ENCODE results near the gene USH1G. TPM values are rescaled to one million over a fixed set of nuclear protein-coding genes. Genes with fewer than 3 reads are reported as not detected.

Gene USH1G
- total and polyA plus RNA-seq, 2 of the 13 experiments (the other 11 are each of a cell fraction or from before 2014, with no cell fraction given): 0.04 TPM; not detected in 1

DNA sequence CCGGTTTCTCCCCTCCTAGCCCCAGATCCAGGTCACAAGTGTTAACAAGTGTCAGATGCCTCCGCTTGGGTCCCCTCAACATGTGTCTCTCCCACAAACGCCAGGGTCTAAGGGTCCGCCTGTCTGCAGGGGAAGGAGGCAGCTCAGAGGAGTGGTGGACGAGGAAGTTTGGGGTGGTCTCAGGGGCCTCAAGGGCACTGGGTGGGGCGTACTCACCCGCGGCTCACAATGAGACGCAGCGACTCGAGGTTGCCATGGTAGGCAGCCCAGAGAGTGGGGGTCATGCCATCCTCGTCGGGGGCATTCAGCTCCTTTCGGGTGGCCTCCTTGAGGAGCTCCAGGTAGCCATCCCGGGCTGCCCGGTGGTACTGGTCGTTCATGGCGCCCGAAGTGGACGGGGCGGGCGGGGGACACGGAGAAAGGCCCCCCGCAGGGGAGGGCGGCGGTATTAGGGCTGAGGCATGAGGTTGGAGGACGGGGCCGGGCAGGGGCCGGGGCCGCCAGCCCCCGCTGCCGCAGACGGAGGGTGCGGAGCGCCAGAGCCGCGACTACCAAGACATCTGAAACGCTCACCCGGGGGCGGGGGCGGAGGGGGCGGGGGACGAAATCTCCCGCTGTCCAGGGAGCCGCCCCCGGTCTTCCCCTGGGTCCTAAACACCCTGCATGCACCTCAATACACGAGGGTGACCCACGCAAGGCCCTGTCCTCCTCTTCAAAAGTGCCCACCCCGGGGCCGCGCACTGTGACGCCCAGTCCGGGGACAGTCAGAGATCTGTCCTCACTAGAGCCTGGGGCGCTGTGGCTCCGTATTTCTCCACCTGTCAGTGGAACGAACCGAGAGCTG lies at the start of gene USH1G (continued):
- TF ChIP-seq, protein P1, sequence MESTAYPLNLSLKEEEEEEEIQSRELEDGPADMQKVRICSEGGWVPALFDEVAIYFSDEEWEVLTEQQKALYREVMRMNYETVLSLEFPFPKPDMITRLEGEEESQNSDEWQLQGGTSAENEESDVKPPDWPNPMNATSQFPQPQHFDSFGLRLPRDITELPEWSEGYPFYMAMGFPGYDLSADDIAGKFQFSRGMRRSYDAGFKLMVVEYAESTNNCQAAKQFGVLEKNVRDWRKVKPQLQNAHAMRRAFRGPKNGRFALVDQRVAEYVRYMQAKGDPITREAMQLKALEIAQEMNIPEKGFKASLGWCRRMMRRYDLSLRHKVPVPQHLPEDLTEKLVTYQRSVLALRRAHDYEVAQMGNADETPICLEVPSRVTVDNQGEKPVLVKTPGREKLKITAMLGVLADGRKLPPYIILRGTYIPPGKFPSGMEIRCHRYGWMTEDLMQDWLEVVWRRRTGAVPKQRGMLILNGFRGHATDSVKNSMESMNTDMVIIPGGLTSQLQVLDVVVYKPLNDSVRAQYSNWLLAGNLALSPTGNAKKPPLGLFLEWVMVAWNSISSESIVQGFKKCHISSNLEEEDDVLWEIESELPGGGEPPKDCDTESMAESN (CRISPR knock-in tag; conservative IDR thresholded peaks at IDR 0.05): no peak
- TF ChIP-seq, protein P2, sequence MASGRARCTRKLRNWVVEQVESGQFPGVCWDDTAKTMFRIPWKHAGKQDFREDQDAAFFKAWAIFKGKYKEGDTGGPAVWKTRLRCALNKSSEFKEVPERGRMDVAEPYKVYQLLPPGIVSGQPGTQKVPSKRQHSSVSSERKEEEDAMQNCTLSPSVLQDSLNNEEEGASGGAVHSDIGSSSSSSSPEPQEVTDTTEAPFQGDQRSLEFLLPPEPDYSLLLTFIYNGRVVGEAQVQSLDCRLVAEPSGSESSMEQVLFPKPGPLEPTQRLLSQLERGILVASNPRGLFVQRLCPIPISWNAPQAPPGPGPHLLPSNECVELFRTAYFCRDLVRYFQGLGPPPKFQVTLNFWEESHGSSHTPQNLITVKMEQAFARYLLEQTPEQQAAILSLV (CRISPR knock-in tag; IDR thresholded peaks at IDR 0.05; ENCODE audit: borderline replicate concordance): no peak
- TF ChIP-seq ISL2 (CRISPR knock-in tag; IDR thresholded peaks at IDR 0.05) (no peak; the same call in 1 of the 2 replicates), BRD4 (CRISPR knock-in tag; IDR thresholded peaks at IDR 0.05) (no peak), SP5 (CRISPR knock-in tag; IDR thresholded peaks at IDR 0.05; ENCODE audit: borderline replicate concordance, low read depth) (0 out of 2 replicates have a peak, but pooled peaks have one; percentile 22), REL (CRISPR knock-in tag; conservative IDR thresholded peaks at IDR 0.05) (no peak), HDAC2 (CRISPR knock-in tag; IDR thresholded peaks at IDR 0.05) (0 out of 2 replicates have a peak, but pooled peaks have one; percentile 7), ZFP41 (CRISPR knock-in tag; IDR thresholded peaks at IDR 0.05; ENCODE audit: borderline replicate concordance) (no peak), EZH2 (conservative IDR thresholded peaks at IDR 0.05; ENCODE audit: low read depth, low read length) (peak; percentile 76; the same call in 1 of the 2 replicates), HOXD1 (CRISPR knock-in tag; IDR thresholded peaks at IDR 0.05) (peak; percentile 20; the same call in 1 of the 2 replicates), SRSF9 (IDR thresholded peaks at IDR 0.05; ENCODE audit: borderline replicate concordance, insufficient read depth, low read depth, low read length, poor library complexity, severe bottlenecking) (no peak), ZNF777 (CRISPR knock-in tag; IDR thresholded peaks at IDR 0.05) (peak; percentile 64; the same call in 1 of the 2 replicates), ASH2L (IDR thresholded peaks at IDR 0.05; ENCODE audit: insufficient read length, low read depth, low read length) (peak; percentile 20), ZFP90 (CRISPR knock-in tag; IDR thresholded peaks at IDR 0.05; ENCODE audit: borderline replicate concordance) (no peak), KLF15 (CRISPR knock-in tag; IDR thresholded peaks at IDR 0.05; ENCODE audit: borderline replicate concordance) (no peak), ELF3 (CRISPR knock-in tag; IDR thresholded peaks at IDR 0.05) (no peak), TBP (CRISPR knock-in tag; IDR thresholded peaks at IDR 0.05) (no peak)
- TF ChIP-seq, protein P3, sequence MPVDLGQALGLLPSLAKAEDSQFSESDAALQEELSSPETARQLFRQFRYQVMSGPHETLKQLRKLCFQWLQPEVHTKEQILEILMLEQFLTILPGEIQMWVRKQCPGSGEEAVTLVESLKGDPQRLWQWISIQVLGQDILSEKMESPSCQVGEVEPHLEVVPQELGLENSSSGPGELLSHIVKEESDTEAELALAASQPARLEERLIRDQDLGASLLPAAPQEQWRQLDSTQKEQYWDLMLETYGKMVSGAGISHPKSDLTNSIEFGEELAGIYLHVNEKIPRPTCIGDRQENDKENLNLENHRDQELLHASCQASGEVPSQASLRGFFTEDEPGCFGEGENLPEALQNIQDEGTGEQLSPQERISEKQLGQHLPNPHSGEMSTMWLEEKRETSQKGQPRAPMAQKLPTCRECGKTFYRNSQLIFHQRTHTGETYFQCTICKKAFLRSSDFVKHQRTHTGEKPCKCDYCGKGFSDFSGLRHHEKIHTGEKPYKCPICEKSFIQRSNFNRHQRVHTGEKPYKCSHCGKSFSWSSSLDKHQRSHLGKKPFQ (CRISPR knock-in tag; IDR thresholded peaks at IDR 0.05; ENCODE audit: insufficient replicate concordance): peak; percentile 13
- TF ChIP-seq, protein P4, sequence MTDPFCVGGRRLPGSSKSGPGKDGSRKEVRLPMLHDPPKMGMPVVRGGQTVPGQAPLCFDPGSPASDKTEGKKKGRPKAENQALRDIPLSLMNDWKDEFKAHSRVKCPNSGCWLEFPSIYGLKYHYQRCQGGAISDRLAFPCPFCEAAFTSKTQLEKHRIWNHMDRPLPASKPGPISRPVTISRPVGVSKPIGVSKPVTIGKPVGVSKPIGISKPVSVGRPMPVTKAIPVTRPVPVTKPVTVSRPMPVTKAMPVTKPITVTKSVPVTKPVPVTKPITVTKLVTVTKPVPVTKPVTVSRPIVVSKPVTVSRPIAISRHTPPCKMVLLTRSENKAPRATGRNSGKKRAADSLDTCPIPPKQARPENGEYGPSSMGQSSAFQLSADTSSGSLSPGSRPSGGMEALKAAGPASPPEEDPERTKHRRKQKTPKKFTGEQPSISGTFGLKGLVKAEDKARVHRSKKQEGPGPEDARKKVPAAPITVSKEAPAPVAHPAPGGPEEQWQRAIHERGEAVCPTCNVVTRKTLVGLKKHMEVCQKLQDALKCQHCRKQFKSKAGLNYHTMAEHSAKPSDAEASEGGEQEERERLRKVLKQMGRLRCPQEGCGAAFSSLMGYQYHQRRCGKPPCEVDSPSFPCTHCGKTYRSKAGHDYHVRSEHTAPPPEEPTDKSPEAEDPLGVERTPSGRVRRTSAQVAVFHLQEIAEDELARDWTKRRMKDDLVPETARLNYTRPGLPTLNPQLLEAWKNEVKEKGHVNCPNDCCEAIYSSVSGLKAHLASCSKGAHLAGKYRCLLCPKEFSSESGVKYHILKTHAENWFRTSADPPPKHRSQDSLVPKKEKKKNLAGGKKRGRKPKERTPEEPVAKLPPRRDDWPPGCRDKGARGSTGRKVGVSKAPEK (CRISPR knock-in tag; IDR thresholded peaks at IDR 0.05; ENCODE audit: borderline replicate concordance): no peak
- TF ChIP-seq, protein P5, sequence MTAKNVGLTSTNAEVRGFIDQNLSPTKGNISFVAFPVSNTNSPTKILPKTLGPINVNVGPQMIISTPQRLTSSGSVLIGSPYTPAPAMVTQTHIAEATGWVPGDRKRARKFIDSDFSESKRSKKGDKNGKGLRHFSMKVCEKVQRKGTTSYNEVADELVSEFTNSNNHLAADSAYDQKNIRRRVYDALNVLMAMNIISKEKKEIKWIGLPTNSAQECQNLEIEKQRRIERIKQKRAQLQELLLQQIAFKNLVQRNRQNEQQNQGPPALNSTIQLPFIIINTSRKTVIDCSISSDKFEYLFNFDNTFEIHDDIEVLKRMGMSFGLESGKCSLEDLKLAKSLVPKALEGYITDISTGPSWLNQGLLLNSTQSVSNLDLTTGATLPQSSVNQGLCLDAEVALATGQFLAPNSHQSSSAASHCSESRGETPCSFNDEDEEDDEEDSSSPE (CRISPR knock-in tag; IDR thresholded peaks at IDR 0.05): no peak

Data from HepG2 (cell line).